ENCODE measurements around the gene PELI2.

DNA sequence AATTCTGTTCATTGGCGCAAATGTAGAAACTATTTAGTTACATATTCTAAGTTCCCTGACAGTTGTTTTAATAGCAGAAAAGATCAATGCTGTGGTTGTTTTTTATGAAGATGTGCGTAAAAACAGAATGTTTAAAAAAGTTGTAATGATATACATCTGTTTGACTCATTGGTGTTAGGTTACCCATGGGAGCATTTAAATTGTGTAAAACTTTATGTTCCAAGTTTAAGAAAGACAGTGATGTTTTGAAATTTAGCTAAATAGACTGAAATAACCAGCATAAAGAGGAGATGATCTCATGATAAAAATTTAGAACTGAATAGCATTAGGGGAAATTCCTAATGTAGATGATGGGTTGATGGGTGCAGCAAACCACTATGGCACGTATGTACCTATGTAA, 3.6 kb downstream of the PELI2 start:
- TF ChIP-seq POLR2A (IDR thresholded peaks at IDR 0.05; ENCODE audit: low read depth, low read length) (no peak), POLR2AphosphoS5 (IDR thresholded peaks at IDR 0.05; ENCODE audit: low read depth, low read length) (no peak), TAF1 (IDR thresholded peaks at IDR 0.05; ENCODE audit: borderline replicate concordance, low read depth, low read length) (no peak)
